Measurements from ENCODE around the gene NBEAL1.

GRCh38 chr2:203033395-203033794 is 18.7 kb downstream of the NBEAL1 start:
- TF ChIP-seq REST (tag by site-specific recombination; IDR thresholded peaks at IDR 0.05) (no peak), HOXD13 (CRISPR knock-in tag; IDR thresholded peaks at IDR 0.05; ENCODE audit: borderline replicate concordance) (no peak), CTCF (tag by site-specific recombination; IDR thresholded peaks at IDR 0.05) (no peak), ZBTB17 (tag by site-specific recombination; IDR thresholded peaks at IDR 0.05) (no peak), ZNF629 (tag by site-specific recombination; IDR thresholded peaks at IDR 0.05) (no peak), ZNF449 (tag by site-specific recombination; IDR thresholded peaks at IDR 0.05) (no peak), ZSCAN30 (tag by site-specific recombination; IDR thresholded peaks at IDR 0.05) (no peak), ZNF670 (tag by site-specific recombination; IDR thresholded peaks at IDR 0.05; ENCODE audit: low read depth) (no peak), HIC1 (tag by site-specific recombination; IDR thresholded peaks at IDR 0.05) (no peak), GLI4 (tag by site-specific recombination; IDR thresholded peaks at IDR 0.05) (no peak)
